ENCODE results near the gene ANKLE1. TPM values are rescaled to one million over a fixed set of nuclear protein-coding genes. Genes with fewer than 3 reads are reported as not detected.

The ANKLE1 gene
- total RNA-seq, 1 donor from 2014 or later, result 0.17 TPM

DNA sequence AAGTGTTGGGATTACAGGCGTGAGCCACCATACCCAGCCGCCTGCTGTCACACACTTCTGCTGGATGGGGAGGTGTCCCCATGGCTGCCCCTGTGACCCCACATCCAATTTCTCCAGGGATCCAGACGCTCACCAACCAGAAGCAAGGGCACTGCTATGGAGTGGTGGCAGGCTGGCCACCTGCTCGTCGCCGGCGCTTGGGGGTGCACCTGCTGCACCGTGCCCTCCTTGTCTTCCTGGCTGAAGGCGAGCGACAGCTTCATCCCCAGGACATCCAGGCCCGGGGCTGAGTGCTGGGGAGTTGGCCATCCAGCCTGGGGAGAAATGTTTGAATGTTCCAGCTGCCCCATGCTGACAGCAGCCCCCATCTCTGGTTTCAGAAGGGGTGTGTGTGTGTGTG is 4.6 kb downstream of the ANKLE1 start:
- TF ChIP-seq, protein P1, sequence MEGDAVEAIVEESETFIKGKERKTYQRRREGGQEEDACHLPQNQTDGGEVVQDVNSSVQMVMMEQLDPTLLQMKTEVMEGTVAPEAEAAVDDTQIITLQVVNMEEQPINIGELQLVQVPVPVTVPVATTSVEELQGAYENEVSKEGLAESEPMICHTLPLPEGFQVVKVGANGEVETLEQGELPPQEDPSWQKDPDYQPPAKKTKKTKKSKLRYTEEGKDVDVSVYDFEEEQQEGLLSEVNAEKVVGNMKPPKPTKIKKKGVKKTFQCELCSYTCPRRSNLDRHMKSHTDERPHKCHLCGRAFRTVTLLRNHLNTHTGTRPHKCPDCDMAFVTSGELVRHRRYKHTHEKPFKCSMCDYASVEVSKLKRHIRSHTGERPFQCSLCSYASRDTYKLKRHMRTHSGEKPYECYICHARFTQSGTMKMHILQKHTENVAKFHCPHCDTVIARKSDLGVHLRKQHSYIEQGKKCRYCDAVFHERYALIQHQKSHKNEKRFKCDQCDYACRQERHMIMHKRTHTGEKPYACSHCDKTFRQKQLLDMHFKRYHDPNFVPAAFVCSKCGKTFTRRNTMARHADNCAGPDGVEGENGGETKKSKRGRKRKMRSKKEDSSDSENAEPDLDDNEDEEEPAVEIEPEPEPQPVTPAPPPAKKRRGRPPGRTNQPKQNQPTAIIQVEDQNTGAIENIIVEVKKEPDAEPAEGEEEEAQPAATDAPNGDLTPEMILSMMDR (IDR thresholded peaks at IDR 0.05; ENCODE audit: insufficient read depth, low read length, poor library complexity, severe bottlenecking), result no peak
- no peaks in the 10 kb centered on the region for H3K36me3 ChIP-seq (ENCODE audit: control insufficient read depth, insufficient read depth, low read length)
- H3K4me3 ChIP-seq (ENCODE audit: low read depth, low read length), result no peak overlapping the region

DNA sequence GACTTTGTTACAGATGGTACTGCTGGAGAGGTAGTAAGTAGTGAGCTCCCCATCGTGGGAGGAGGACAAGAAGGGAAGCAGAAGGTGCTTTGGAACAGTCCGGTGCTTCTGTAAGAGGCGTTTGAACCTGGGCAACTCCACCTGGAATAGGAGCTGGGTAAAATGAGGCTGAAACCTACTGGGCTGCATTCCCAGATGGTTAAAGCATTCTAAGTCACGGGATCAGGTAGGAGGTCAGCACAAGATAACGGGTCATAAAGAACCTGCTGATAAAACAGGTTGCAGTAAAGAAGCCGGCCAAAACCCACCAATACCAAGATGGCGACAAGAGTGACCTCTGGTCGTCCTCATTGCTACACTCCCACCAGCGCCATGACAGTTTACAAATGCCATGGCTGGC is 5.1 kb downstream of the ANKLE1 start:
- no peak overlapping the region for H3K4me3 ChIP-seq (ENCODE audit: low read depth, low read length)
- no peak for DNase-seq (ENCODE audit: low read depth)
- H3K27me3 ChIP-seq (ENCODE audit: control insufficient read depth, insufficient read depth, low read length), result no peaks in the 10 kb centered on the region
- TF ChIP-seq, protein P1 (IDR thresholded peaks at IDR 0.05; ENCODE audit: insufficient read depth, low read length, poor library complexity, severe bottlenecking), result no peak
- no peaks in the 10 kb centered on the region for H3K36me3 ChIP-seq (ENCODE audit: control insufficient read depth, insufficient read depth, low read length)

More for the DNA sequence above, 4.6 kb downstream of the ANKLE1 start:
- no peaks in the 10 kb centered on the region for H3K27me3 ChIP-seq (ENCODE audit: control insufficient read depth, insufficient read depth, low read length)
- DNase-seq (ENCODE audit: low read depth), result no peak

DNA sequence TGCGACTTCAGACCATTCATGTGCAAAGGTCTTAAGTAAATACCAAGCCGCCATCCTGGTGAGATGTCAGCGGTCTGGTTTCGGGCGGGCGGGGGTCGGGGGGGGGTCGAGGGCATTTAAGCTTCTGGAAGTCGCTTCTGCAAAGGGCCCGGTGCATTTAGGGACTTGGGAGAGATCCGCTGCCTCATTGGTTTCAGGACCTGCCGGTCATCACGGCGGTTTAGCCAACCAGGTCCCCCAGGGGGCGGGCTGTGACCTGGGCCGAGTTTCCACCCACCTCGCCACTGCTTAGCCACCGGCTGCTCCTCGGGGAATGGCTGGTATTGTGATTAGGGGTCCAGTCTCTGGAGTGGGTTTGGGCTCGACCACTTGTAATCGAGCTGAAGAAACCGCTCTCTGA is 7.8 kb downstream of the ANKLE1 start:
- Histone ChIP-seq H3K27me3 (ENCODE audit: control insufficient read depth, insufficient read depth, low read length) (no peaks in the 10 kb centered on the region), H3K36me3 (ENCODE audit: control insufficient read depth, insufficient read depth, low read length) (no peaks in the 10 kb centered on the region), H3K4me3 (ENCODE audit: low read depth, low read length) (no peak overlapping the region)
- DNase-seq (ENCODE audit: low read depth), result peak; percentile 67
- TF ChIP-seq, protein P1 (IDR thresholded peaks at IDR 0.05; ENCODE audit: insufficient read depth, low read length, poor library complexity, severe bottlenecking), result no peak

DNA sequence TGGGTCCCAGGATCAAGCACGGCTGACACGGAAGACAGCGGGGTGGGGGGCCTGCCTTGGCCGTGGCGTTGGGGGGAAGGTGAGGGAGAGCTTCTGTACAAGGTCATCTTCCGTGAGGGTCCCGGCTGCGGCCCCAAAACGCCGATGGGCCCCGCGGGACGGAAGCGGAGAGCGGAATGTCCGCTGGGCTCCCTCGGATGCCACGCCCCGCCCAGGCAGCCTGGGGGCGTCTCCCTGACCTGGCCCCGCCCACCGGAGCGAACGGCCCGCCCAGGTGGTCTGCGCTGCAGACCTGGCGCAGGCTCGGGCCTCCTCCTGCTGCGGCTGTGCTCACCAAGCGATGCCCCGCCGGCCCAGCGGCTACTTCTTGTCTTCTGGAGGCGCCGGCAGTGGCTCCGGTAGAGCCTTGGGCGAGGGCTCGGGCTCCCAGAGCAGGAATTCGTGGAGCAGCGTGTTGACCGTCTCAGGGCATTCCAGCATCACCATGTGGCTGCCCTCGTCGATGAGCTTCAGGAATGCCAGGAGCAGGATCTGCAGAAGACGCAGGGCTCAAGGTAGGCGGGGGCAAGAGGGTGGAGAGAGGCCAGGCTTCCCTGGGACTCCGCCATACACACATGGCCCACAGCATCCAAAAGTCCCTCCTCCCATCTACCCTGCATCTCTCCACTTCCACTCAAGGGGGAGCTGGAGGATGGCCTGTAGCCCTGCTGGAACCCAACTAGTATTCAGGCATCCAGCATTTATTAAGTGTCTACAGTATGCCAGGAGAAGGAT is 10.8 kb downstream of the ANKLE1 start:
- TF ChIP-seq, protein P1 (IDR thresholded peaks at IDR 0.05; ENCODE audit: insufficient read depth, low read length, poor library complexity, severe bottlenecking), result peak; percentile 71
- peak; percentile 56 for DNase-seq (ENCODE audit: low read depth)
- H3K4me3 ChIP-seq (ENCODE audit: low read depth, low read length), result peak overlapping the region; percentile 47
- H3K36me3 ChIP-seq (ENCODE audit: control insufficient read depth, insufficient read depth, low read length), result no peaks in the 10 kb centered on the region
- H3K27me3 ChIP-seq (ENCODE audit: control insufficient read depth, insufficient read depth, low read length), result no peaks in the 10 kb centered on the region

DNA sequence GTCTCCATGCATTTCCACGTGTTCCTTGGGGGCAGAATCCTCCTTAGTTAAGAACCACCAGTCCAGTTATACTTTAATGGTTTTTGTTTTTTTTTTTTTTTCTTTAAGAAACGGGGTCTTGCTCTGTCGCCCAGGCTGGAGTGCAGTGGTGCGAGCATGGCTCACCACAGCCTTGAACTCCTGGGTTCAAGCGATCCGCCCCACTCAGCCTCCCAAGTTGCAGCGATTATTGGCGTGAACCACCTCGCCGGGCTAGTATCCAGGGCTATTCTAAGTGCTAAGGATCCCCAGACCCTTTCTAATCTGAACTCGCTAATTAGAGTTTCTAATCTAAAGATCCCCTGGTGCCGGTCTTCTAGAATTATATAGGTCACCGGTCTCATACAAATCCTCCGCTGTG is 11.9 kb downstream of the ANKLE1 start:
- Histone ChIP-seq H3K36me3 (ENCODE audit: control insufficient read depth, insufficient read depth, low read length) (no peaks in the 10 kb centered on the region), H3K27me3 (ENCODE audit: control insufficient read depth, insufficient read depth, low read length) (no peaks in the 10 kb centered on the region), H3K4me3 (ENCODE audit: low read depth, low read length) (no peak overlapping the region)
- no peak for DNase-seq (ENCODE audit: low read depth)
- TF ChIP-seq, protein P1 (IDR thresholded peaks at IDR 0.05; ENCODE audit: insufficient read depth, low read length, poor library complexity, severe bottlenecking), result no peak
